Uterus (tissue), 2 donors: ENCODE results near the gene CIITA.

Source experiments
- CTCF ChIP-seq, 4 experiments: fragments of 200-600 bp in 2 of 4; fragments of 450-650 bp in 2 of 4; sonication (generic) in 2 of 4; IDR thresholded peaks; one replicate each; pipeline ENCODE4 v1.5.1; 2016 to 2019; ENCODE audit warnings: antibody characterized with exemption in 4 of 4, mild to moderate bottlenecking in 2 of 4, moderate library complexity in 1 of 4
- POLR2A ChIP-seq, 2 donors: fragments of 450-650 bp; IDR thresholded peaks; one replicate each; pipeline ENCODE4 v1.6.1; 2016; ENCODE audit warnings: antibody characterized with exemption in 2 of 2, mild to moderate bottlenecking in 1 of 2, moderate library complexity in 1 of 2

GRCh38 chr16:10923146-10923649 is 46.2 kb downstream of the CIITA start:
- TF ChIP-seq POLR2A (IDR thresholded peaks at IDR 0.05) (no peak), CTCF (IDR thresholded peaks at IDR 0.05) (no peak)
